Measurements from ENCODE around the gene EIF4EBP2.

The EIF4EBP2 gene

DNA sequence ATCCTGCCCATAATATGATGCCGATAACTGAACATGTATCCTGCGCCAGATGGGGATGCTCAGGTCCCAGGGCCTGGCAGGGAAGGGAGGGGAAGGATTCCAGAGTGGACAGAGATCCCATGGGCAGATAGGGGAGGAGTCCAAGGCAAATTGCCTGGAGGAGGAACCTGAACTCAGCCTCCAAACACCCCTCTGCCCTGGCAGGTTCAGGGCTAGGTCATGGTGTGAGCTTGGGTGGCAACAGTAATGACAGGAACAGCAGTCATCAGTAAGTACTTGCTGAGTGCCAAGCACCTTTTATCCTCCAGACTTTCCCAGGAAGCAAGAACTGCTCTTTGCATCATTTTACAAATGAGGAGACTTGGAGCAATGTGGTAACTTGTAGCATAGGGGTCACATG is 70.8 kb downstream of the EIF4EBP2 start:
- ChIA-PET CTCF (interaction anchor here (0.6 to 3.6 kb wide), 2 partner anchors 13 to 1095 kb away, joined by 4 to 18 read pairs; no protein-coding TSS in a partner anchor), POLR2A (ENCODE audit: low non-redundant PET) (no interaction called here)
- TF ChIP-seq, protein P1, sequence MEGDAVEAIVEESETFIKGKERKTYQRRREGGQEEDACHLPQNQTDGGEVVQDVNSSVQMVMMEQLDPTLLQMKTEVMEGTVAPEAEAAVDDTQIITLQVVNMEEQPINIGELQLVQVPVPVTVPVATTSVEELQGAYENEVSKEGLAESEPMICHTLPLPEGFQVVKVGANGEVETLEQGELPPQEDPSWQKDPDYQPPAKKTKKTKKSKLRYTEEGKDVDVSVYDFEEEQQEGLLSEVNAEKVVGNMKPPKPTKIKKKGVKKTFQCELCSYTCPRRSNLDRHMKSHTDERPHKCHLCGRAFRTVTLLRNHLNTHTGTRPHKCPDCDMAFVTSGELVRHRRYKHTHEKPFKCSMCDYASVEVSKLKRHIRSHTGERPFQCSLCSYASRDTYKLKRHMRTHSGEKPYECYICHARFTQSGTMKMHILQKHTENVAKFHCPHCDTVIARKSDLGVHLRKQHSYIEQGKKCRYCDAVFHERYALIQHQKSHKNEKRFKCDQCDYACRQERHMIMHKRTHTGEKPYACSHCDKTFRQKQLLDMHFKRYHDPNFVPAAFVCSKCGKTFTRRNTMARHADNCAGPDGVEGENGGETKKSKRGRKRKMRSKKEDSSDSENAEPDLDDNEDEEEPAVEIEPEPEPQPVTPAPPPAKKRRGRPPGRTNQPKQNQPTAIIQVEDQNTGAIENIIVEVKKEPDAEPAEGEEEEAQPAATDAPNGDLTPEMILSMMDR (conservative IDR thresholded peaks at IDR 0.05; ENCODE audit: low read depth): no peak
- H3K27ac ChIP-seq: no peak overlapping the region
- DNase-seq (ENCODE audit: low spot score): no peak

DNA sequence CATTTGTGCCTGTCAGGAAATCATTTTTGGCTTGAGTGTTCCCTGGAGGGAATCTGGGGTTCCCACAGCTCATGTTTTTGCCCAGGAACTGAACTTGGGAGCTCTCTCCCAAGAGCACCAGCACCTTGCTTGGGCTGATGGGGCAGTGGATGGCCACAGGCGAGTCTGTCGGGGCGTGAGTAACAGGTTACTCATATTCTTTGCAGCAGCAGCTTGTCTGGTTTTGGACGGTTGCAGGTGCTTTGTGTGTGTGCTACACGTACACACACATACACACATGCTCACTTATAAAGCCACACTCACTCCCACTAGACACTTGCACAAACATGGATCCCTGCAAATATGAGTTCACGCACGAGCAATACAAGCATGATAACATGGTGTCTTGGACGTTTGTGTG is 71.7 kb downstream of the EIF4EBP2 start:
- H3K27ac ChIP-seq: no peak overlapping the region
- peak; percentile 82 for DNase-seq (ENCODE audit: low spot score)
- POLR2A ChIA-PET (ENCODE audit: low non-redundant PET): no interaction called here
- CTCF ChIA-PET: interaction anchor here (0.5 to 3.6 kb wide), 6 partner anchors 14 to 772 kb away, joined by 3 to 18 read pairs (median 3); no protein-coding TSS in a partner anchor
- TF ChIP-seq, protein P1 (conservative IDR thresholded peaks at IDR 0.05; ENCODE audit: low read depth): no peak

DNA sequence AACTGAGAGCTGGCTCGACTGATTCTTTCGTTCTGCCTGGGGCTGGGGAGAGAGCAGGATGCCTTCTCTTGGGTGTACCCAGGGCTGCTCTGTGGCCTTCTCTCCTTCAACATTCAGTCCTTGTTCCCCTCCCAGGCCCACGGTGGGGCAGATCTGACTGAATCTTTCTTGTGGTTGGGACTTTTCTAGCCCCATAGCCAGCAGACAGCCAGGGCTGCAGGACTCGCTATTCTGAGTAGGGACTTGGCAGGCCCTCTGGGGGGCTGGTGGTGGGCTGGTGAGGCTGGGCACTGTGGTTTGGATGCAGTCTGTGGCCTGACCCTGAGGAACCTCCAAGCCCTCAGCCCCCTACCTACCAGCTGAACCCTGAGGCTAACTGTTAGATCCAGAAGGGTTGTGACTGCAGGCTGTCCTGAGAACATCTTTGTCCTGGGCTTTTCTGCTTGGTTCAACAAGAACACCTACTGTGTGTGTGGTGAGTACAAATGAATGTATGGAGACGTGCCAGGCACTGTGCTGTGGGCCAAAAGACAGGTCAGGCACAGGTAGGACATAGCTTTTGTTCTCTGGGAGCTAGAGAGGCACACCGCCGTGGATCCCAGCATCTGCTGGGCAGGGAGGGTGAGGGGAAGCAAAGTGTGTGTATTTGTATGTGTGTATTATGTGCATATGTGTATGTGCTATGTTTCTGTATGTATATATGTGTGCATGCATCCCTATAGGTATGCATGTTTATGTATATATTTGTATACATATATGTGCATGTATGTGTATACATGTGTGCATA is 72.5 kb downstream of the EIF4EBP2 start:
- no peak for DNase-seq (ENCODE audit: low spot score)
- POLR2A ChIA-PET (ENCODE audit: low non-redundant PET): no interaction called here
- TF ChIP-seq, protein P1 (conservative IDR thresholded peaks at IDR 0.05; ENCODE audit: low read depth): no peak
- CTCF ChIA-PET: interaction anchor here (0.5 to 3.6 kb wide), 5 partner anchors 15 to 284 kb away, joined by 3 to 18 read pairs (median 3); no protein-coding TSS in a partner anchor
- no peak overlapping the region for H3K27ac ChIP-seq

DNA sequence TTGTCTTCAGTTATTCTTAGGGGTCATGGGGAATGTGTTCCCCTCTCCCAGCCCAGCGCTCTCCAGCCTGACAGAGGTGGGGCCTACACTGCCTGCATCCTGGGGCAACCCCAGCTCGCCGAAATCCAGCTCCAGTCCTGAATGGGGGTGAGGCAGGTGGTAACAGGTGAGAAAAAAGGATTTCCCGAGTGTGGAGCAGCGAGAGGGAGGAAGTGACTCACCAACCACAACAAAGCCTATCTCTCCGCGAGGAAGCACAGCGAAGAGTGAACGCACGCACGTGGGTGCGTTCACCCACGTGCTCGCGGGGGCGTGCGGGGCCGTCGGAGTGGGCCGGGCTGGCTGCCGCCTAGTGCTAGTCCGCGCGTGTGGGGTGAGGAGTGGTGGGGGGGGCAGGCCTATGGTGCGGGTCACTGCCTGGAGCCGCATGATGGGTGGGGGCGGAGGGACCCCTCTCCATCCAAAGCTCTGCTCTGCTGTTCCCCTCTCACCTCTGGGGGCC is 73.8 kb downstream of the EIF4EBP2 start:
- POLR2A ChIA-PET (ENCODE audit: low non-redundant PET): no interaction called here

More for the DNA sequence above, 73.8 kb downstream of the EIF4EBP2 start:
- H3K27ac ChIP-seq: no peak overlapping the region
- DNase-seq (ENCODE audit: low spot score): peak; percentile 87
- TF ChIP-seq, protein P1 (conservative IDR thresholded peaks at IDR 0.05; ENCODE audit: low read depth): no peak
- CTCF ChIA-PET: interaction anchor here (0.6 to 3.6 kb wide), 5 partner anchors 16 to 681 kb away, joined by 3 to 18 read pairs (median 4); no protein-coding TSS in a partner anchor
